ENCODE measurements around the gene KYNU. TPM values are rescaled to one million over a fixed set of nuclear protein-coding genes. Genes with fewer than 3 reads are reported as not detected.

KYNU gene
- total RNA-seq, 4 donors from 2014 or later: 0.27 to 5.7 (median 3.6) TPM

GRCh38 chr2:142975239-142975638, 97.8 kb downstream of the KYNU start:
- H3K36me3 ChIP-seq: no peaks in the 10 kb centered on the region
- 80 to 100% methylated on average over 1 of the region's 1 CpG for WGBS, 2 donors (ENCODE audit: low coverage in 1 of 2)
- no peaks in the 10 kb centered on the region for H3K27me3 ChIP-seq
- H3K4me1 ChIP-seq: no peaks in the 10 kb centered on the region
- no peak for ATAC-seq
- H3K9me3 ChIP-seq: no peaks in the 10 kb centered on the region
- H3K27ac ChIP-seq: no peak overlapping the region
- no peak for TF ChIP-seq CTCF (IDR thresholded peaks at IDR 0.05)
- no peak for TF ChIP-seq POLR2AphosphoS5 (IDR thresholded peaks at IDR 0.05)
- no peak overlapping the region for H3K4me3 ChIP-seq

GRCh38 chr2:142980246-142981068, 103.0 kb downstream of the KYNU start:
- no peak for ATAC-seq
- H3K4me3 ChIP-seq: no peak overlapping the region

GRCh38 chr2:142981069-142981378, 103.6 kb downstream of the KYNU start:
- 0 to 4% methylated on average over 1 of the region's 1 CpG for WGBS, 2 donors (ENCODE audit: low coverage in 1 of 2)

More at GRCh38 chr2:142980246-142981068, 103.0 kb downstream of the KYNU start:
- H3K27me3 ChIP-seq: no peaks in the 10 kb centered on the region
- TF ChIP-seq POLR2AphosphoS5 (IDR thresholded peaks at IDR 0.05) (no peak), EP300 (IDR thresholded peaks at IDR 0.05) (no peak), CTCF (IDR thresholded peaks at IDR 0.05) (peak in 2 of 4 experiments; percentile 25 to 45), POLR2A (IDR thresholded peaks at IDR 0.05) (no peak)
- H3K4me1 ChIP-seq: no peaks in the 10 kb centered on the region
- no peaks in the 10 kb centered on the region for H3K36me3 ChIP-seq
- H3K27ac ChIP-seq: no peak overlapping the region
- no peaks in the 10 kb centered on the region for H3K9me3 ChIP-seq

GRCh38 chr2:142981756-142982155, 104.3 kb downstream of the KYNU start:
- no peak for ATAC-seq
- 58 to 60% methylated on average over 3 of the region's 3 CpGs for WGBS, 2 donors (ENCODE audit: low coverage in 1 of 2)
- no peak overlapping the region for H3K4me3 ChIP-seq
- no peaks in the 10 kb centered on the region for H3K27me3 ChIP-seq
- TF ChIP-seq POLR2AphosphoS5 (IDR thresholded peaks at IDR 0.05) (no peak), POLR2A (IDR thresholded peaks at IDR 0.05) (no peak), EP300 (IDR thresholded peaks at IDR 0.05) (no peak), CTCF (IDR thresholded peaks at IDR 0.05) (no peak)
- no peak overlapping the region for H3K27ac ChIP-seq
- no peaks in the 10 kb centered on the region for H3K4me1 ChIP-seq
- no peaks in the 10 kb centered on the region for H3K9me3 ChIP-seq
- H3K36me3 ChIP-seq: no peaks in the 10 kb centered on the region

More at GRCh38 chr2:142981069-142981378, 103.6 kb downstream of the KYNU start:
- Histone ChIP-seq H3K27ac (no peak overlapping the region), H3K27me3 (no peaks in the 10 kb centered on the region), H3K4me1 (no peaks in the 10 kb centered on the region), H3K4me3 (no peak overlapping the region), H3K9me3 (no peaks in the 10 kb centered on the region), H3K36me3 (no peaks in the 10 kb centered on the region)
- TF ChIP-seq POLR2AphosphoS5 (IDR thresholded peaks at IDR 0.05) (no peak), EP300 (IDR thresholded peaks at IDR 0.05) (no peak), POLR2A (IDR thresholded peaks at IDR 0.05) (no peak), CTCF (IDR thresholded peaks at IDR 0.05) (no peak)
- ATAC-seq: no peak

- Histone ChIP-seq H3K4me3 (no peak overlapping the region), H3K9me3 (no peaks in the 10 kb centered on the region), H3K27ac (no peak overlapping the region), H3K36me3 (no peaks in the 10 kb centered on the region), H3K4me1 (no peaks in the 10 kb centered on the region), H3K27me3 (no peaks in the 10 kb centered on the region)
- 75% methylated on average over 1 of the region's 1 CpG; no CpG with 5 or more reads in 1 of the 2 donors for WGBS, 2 donors (ENCODE audit: low coverage in 1 of 2)
- TF ChIP-seq POLR2AphosphoS5 (IDR thresholded peaks at IDR 0.05): no peak
- TF ChIP-seq EP300 (IDR thresholded peaks at IDR 0.05): no peak
- no peak for TF ChIP-seq CTCF (IDR thresholded peaks at IDR 0.05)
- no peak for TF ChIP-seq POLR2A (IDR thresholded peaks at IDR 0.05)
- ATAC-seq: no peak
Measured at GRCh38 chr2:142983174-142983573, 105.7 kb downstream of the KYNU start.
